SU-DHL-6 (cell line): ENCODE results near the gene NTRK2.

Experiments used
- EZH2phosphoT487 ChIP-seq: fragments of 200-600 bp; sonication (generic), shearing (Covaris generic); conservative IDR thresholded peaks from 2 replicates; pipeline ENCODE4 v1.6.1; 2018; ENCODE audit warnings: mild to moderate bottlenecking, antibody characterized with exemption, low read length, moderate library complexity, mixed read lengths
- TF ChIP-seq, protein P1 (sequence below): fragments of 200-600 bp; sonication (generic); IDR thresholded peaks from one replicate; pipeline ENCODE4 v1.5.1; 2017; ENCODE audit warnings: antibody characterized with exemption, mild to moderate bottlenecking, low read length, moderate library complexity; ENCODE audit not compliant: insufficient read depth, poor library complexity, severe bottlenecking

DNA sequence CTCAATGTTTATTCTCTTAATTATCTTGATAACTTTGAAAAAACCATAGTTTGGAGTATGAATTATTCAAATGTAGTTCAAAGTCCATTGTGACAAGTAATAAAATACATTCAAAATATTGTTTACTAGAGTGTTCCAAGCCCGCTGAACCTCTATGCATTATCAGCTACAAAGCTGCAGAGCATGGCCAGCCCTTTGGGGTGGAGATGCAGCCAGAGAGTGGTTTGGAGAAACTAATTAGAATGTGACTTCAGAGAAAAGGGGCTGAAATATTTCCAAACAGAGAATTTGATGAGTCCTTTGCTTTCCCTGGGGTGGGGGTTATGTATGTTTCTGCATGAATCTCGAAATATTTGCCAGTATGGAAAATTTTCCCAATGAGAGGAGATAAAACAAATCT, 211.3 kb downstream of the NTRK2 start:
- TF ChIP-seq EZH2phosphoT487: no peak
- TF ChIP-seq, protein P1, sequence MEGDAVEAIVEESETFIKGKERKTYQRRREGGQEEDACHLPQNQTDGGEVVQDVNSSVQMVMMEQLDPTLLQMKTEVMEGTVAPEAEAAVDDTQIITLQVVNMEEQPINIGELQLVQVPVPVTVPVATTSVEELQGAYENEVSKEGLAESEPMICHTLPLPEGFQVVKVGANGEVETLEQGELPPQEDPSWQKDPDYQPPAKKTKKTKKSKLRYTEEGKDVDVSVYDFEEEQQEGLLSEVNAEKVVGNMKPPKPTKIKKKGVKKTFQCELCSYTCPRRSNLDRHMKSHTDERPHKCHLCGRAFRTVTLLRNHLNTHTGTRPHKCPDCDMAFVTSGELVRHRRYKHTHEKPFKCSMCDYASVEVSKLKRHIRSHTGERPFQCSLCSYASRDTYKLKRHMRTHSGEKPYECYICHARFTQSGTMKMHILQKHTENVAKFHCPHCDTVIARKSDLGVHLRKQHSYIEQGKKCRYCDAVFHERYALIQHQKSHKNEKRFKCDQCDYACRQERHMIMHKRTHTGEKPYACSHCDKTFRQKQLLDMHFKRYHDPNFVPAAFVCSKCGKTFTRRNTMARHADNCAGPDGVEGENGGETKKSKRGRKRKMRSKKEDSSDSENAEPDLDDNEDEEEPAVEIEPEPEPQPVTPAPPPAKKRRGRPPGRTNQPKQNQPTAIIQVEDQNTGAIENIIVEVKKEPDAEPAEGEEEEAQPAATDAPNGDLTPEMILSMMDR: no peak
